ENCODE measurements around the gene ASTN2. TPM values are rescaled to one million over a fixed set of nuclear protein-coding genes. Genes with fewer than 3 reads are reported as not detected.

The ASTN2 gene
- total RNA-seq, 2 experiments from 2014 or later: 3.9 TPM

- Mint-ChIP-seq H3K27me3 (no peaks in the 10 kb centered on the region), H3K4me1 (peaks cover 7% of the 10 kb centered on the region), H3K27ac (peak overlapping the region; percentile 12), H3K36me3 (no peaks in the 10 kb centered on the region), H3K9me3 (no peaks in the 10 kb centered on the region), H3K4me3 (no peak overlapping the region)
- no peak for DNase-seq
Observed at GRCh38 chr9:116380496-116380995, 1034.3 kb downstream of the ASTN2 start.

- no peaks in the 10 kb centered on the region for H3K36me3 Mint-ChIP-seq
- H3K27ac Mint-ChIP-seq: no peak overlapping the region
- H3K4me3 Mint-ChIP-seq: no peak overlapping the region
- no peaks in the 10 kb centered on the region for H3K9me3 Mint-ChIP-seq
- no peaks in the 10 kb centered on the region for H3K27me3 Mint-ChIP-seq
- peaks cover 7% of the 10 kb centered on the region for H3K4me1 Mint-ChIP-seq
- no peak for DNase-seq
Observed at GRCh38 chr9:116379821-116380220, 1035.0 kb downstream of the ASTN2 start.

GRCh38 chr9:116378873-116379272 lies 1036.0 kb downstream of the ASTN2 start:
- Mint-ChIP-seq H3K4me3 (no peak overlapping the region), H3K9me3 (no peaks in the 10 kb centered on the region), H3K4me1 (peaks cover 7% of the 10 kb centered on the region), H3K27me3 (no peaks in the 10 kb centered on the region), H3K36me3 (peaks cover 2% of the 10 kb centered on the region), H3K27ac (no peak overlapping the region)
- no peak for DNase-seq

GRCh38 chr9:116377179-116377798 lies 1037.6 kb downstream of the ASTN2 start:
- Mint-ChIP-seq H3K4me3 (no peak overlapping the region), H3K27me3 (no peaks in the 10 kb centered on the region), H3K27ac (no peak overlapping the region)

More at GRCh38 chr9:116377179-116377798, 1037.6 kb downstream of the ASTN2 start:
- DNase-seq: no peak
- Mint-ChIP-seq H3K36me3 (peaks cover 3% of the 10 kb centered on the region), H3K4me1 (peaks cover 7% of the 10 kb centered on the region), H3K9me3 (no peaks in the 10 kb centered on the region)
